ENCODE data around the gene PIMREG.

Gene PIMREG

GRCh38 chr17:6474906-6475305, 30.7 kb downstream of the PIMREG start:
- POLR2A ChIA-PET = interaction anchor here (0.6 kb wide), 1 partner anchor 67 kb away, joined by 3 read pairs; no protein-coding TSS in a partner anchor
- no peak overlapping the region for H3K27ac ChIP-seq (ENCODE audit: extremely low read depth, low read depth, low read length)
- CTCF ChIA-PET = interaction anchor here (0.6 to 1.3 kb wide), 6 partner anchors 10 to 75 kb away, joined by 3 to 4 read pairs (median 3); no protein-coding TSS in a partner anchor

GRCh38 chr17:6475411-6475810, 31.2 kb downstream of the PIMREG start:
- POLR2A ChIA-PET = interaction anchor here (0.6 kb wide), 1 partner anchor 67 kb away, joined by 3 read pairs; no protein-coding TSS in a partner anchor
- TF ChIP-seq ZNF211 (tag by site-specific recombination; IDR thresholded peaks at IDR 0.05; ENCODE audit: low read depth) (no peak), ZBTB17 (tag by site-specific recombination; IDR thresholded peaks at IDR 0.05) (0 out of 2 replicates have a peak, but pooled peaks have one; percentile 25)
- H3K4me3 ChIP-seq (ENCODE audit: low read depth, low read length) = no peak overlapping the region
- peaks cover 9% of the 10 kb centered on the region for H3K4me1 ChIP-seq (ENCODE audit: control insufficient read depth, insufficient read depth, low read length)
- no peaks in the 10 kb centered on the region for H3K9me3 ChIP-seq (ENCODE audit: control insufficient read depth, insufficient read depth, low read depth, low read length)
- H3K27ac ChIP-seq (ENCODE audit: extremely low read depth, low read depth, low read length) = no peak overlapping the region
- no peaks in the 10 kb centered on the region for H3K36me3 ChIP-seq (ENCODE audit: control insufficient read depth in 2 of 2, insufficient read depth in 1 of 2, low read length in 2 of 2)
- CTCF ChIA-PET = interaction anchor here (0.9 to 1.3 kb wide), 4 partner anchors 20 to 75 kb away, joined by 3 to 4 read pairs (median 3); no protein-coding TSS in a partner anchor

More at GRCh38 chr17:6474906-6475305, 30.7 kb downstream of the PIMREG start:
- Histone ChIP-seq H3K4me3 (ENCODE audit: low read depth, low read length) (no peak overlapping the region), H3K36me3 (ENCODE audit: control insufficient read depth in 2 of 2, insufficient read depth in 1 of 2, low read length in 2 of 2) (no peaks in the 10 kb centered on the region), H3K9me3 (ENCODE audit: control insufficient read depth, insufficient read depth, low read depth, low read length) (no peaks in the 10 kb centered on the region), H3K4me1 (ENCODE audit: control insufficient read depth, insufficient read depth, low read length) (peaks cover 9% of the 10 kb centered on the region)
- TF ChIP-seq ZNF146 (tag by site-specific recombination; IDR thresholded peaks at IDR 0.05) = no peak
- TF ChIP-seq ZNF449 (tag by site-specific recombination; IDR thresholded peaks at IDR 0.05) = peak; percentile 50; the same call in 1 of the 2 replicates
- no peak for TF ChIP-seq ZNF529 (tag by site-specific recombination; IDR thresholded peaks at IDR 0.05; ENCODE audit: insufficient replicate concordance)
- no peak for TF ChIP-seq ZNF280D (tag by site-specific recombination; IDR thresholded peaks at IDR 0.05)
- TF ChIP-seq ZNF501 (tag by site-specific recombination; IDR thresholded peaks at IDR 0.05) = no peak

- TF ChIP-seq ZNF366 (tag by site-specific recombination; conservative IDR thresholded peaks at IDR 0.05) (peak; percentile 34; the same call in 1 of the 2 replicates), ZBTB7A (tag by site-specific recombination; IDR thresholded peaks at IDR 0.05; ENCODE audit: low read depth) (no peak), ZNF335 (tag by site-specific recombination; conservative IDR thresholded peaks at IDR 0.05) (no peak), PRDM1 (tag by site-specific recombination; IDR thresholded peaks at IDR 0.05) (peak; percentile 48; the same call in 1 of the 2 replicates), ZNF623 (tag by site-specific recombination; IDR thresholded peaks at IDR 0.05) (no peak), ZBTB44 (tag by site-specific recombination; IDR thresholded peaks at IDR 0.05) (no peak), ATF2 (tag by site-specific recombination; IDR thresholded peaks at IDR 0.05; ENCODE audit: low read depth) (peak; percentile 18; the same call in 1 of the 2 replicates), ZNF114 (tag by site-specific recombination; IDR thresholded peaks at IDR 0.05) (no peak)
- ChIA-PET CTCF (interaction anchor here (0.7 to 1.0 kb wide), 2 partner anchors 19 to 944 kb away, joined by 3 read pairs; no protein-coding TSS in a partner anchor), POLR2A (no interaction called here)
- no peaks in the 10 kb centered on the region for H3K36me3 ChIP-seq (ENCODE audit: control insufficient read depth in 2 of 2, insufficient read depth in 1 of 2, low read length in 2 of 2)
- H3K27ac ChIP-seq (ENCODE audit: extremely low read depth, low read depth, low read length) = no peak overlapping the region
- H3K4me1 ChIP-seq (ENCODE audit: control insufficient read depth, insufficient read depth, low read length) = peaks cover 9% of the 10 kb centered on the region
- H3K4me3 ChIP-seq (ENCODE audit: low read depth, low read length) = no peak overlapping the region
- no peaks in the 10 kb centered on the region for H3K9me3 ChIP-seq (ENCODE audit: control insufficient read depth, insufficient read depth, low read depth, low read length)
Observed at GRCh38 chr17:6476076-6476809, 32.0 kb downstream of the PIMREG start.

All from HEK293 (cell line).